Measurements from ENCODE around the gene CACNB3.
"Not testable (repeated sequence)": the region's sequence is repeated elsewhere in the genome, so short reads cannot be mapped to it uniquely, and the experiment has no call there.

CACNB3 gene

DNA sequence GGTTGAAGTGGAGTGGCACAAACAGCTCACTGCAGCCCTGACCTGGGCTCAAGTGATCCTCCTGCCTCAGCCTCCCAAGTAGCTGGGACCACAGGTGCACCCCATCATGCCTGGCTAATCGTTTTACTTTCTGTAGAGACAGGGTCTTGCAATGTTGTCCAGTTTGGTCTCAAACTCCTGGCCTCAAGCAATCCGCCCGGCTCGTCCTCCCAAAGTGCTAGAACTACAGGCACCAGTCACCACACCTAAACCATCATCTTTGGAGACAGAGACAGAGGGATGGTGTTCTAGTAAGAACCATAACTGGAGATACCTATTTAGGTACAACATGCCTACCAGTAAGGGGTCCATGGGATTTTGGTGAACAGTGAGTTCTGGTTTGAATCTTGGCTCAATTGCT lies 36.2 kb downstream of the CACNB3 start:
- no peak overlapping the region for H3K4me3 ChIP-seq (ENCODE audit: low read depth, low read length)
- TF ChIP-seq, protein P1, sequence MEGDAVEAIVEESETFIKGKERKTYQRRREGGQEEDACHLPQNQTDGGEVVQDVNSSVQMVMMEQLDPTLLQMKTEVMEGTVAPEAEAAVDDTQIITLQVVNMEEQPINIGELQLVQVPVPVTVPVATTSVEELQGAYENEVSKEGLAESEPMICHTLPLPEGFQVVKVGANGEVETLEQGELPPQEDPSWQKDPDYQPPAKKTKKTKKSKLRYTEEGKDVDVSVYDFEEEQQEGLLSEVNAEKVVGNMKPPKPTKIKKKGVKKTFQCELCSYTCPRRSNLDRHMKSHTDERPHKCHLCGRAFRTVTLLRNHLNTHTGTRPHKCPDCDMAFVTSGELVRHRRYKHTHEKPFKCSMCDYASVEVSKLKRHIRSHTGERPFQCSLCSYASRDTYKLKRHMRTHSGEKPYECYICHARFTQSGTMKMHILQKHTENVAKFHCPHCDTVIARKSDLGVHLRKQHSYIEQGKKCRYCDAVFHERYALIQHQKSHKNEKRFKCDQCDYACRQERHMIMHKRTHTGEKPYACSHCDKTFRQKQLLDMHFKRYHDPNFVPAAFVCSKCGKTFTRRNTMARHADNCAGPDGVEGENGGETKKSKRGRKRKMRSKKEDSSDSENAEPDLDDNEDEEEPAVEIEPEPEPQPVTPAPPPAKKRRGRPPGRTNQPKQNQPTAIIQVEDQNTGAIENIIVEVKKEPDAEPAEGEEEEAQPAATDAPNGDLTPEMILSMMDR (IDR thresholded peaks at IDR 0.05; ENCODE audit: control insufficient read depth, extremely low read depth, insufficient read depth), result no peak
- no peak for DNase-seq (ENCODE audit: low read depth)

DNA sequence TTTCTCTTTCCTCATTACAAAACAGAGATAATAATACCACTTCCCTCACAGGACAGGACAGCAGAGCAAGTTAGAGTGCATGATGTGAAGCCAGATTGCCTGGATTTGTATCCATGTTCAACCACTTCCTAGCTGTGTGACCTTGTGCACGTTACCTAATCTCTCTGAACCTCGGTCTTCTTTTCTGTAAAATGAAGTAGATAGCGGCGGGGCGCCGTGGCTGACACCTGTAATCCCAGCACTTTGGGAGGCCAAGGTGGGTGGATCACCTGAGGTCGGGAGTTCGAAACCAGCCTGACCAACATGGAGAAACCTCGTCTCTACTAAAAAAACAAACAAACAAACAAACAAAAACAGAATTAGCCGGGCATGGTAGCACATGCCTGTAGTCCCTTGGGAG lies 36.6 kb downstream of the CACNB3 start:
- not testable (repeated sequence) for H3K4me3 ChIP-seq (ENCODE audit: low read depth, low read length); DNase-seq (ENCODE audit: low read depth)

DNA sequence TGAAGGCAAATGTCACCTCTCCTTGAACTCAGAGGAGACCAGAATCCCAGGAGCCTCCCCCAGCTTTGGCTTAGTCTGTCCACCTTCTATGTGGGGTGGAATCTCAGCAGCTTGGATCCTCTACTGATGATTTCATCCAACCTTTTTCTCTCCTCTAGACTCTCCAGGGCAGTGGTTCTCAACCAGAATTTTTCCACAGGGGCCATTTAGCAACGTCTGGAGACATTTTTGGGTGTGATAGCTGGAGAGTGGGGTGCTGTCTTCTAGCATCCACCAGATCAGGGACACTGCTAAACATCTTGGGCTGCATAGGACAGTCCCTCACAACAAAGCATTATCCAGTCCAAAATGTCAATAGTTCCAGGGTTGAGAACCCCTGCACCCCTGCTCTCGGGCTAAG lies 38.1 kb downstream of the CACNB3 start:
- DNase-seq (ENCODE audit: low read depth), result no peak
- no peak overlapping the region for H3K4me3 ChIP-seq (ENCODE audit: low read depth, low read length)
- TF ChIP-seq, protein P1 (IDR thresholded peaks at IDR 0.05; ENCODE audit: control insufficient read depth, extremely low read depth, insufficient read depth), result no peak

DNA sequence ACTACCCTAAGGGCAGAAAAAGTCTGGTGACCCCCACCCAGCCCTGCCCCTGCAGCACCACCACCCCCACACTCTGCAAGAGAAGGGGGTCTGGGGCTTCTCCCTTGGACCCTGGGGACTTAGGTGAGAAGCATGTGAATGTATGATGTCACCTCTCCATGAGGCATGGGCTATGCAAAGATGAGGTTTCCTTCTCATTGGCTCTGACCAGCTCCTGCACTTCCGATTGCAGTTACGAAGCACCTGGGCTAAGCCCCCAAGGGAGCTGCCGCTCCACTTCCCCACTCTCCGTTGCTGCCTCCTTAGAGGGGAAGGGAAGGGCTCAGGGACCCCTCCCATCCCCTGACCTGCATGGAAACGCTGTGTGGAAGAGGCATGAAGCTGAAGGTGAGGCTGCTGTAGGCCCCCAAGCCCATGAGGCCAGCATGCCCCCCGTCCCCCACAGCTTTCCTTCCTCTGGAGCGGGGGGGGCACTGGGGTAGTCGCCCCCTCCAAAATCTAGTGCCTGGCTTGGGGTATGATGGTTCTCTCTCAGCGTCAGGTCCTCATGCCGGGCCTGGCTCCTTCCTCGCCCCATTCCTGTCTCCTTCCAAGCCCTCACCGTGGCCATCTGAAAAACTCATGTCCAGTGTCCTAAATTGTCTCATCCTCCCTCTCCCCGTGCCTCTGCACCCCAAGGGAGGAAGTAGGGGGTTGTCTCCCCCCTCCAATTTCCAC lies 39.1 kb downstream of the CACNB3 start:
- H3K4me3 ChIP-seq (ENCODE audit: low read depth, low read length), result no peak overlapping the region
- no peak for DNase-seq (ENCODE audit: low read depth)
- TF ChIP-seq, protein P1 (IDR thresholded peaks at IDR 0.05; ENCODE audit: control insufficient read depth, extremely low read depth, insufficient read depth), result no peak

DNA sequence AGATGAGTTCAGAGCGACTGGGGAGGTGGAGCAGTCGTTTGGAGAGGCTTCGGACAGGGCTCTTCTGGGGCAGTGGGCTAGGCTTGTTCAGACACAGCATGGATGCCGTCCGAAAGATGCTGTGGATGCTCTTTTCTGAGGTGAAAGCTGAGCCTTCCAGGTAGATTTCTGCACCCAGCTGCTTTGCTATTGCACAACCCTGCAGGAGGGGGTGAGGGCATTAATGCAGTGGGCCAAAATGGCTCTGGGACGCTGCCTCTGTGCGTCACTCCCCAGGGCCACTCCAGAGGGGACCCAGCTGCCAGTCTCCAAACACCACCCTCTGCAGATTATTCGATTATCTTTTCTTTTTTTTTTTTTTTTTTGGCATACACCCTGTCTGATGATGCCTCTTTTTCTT lies 39.7 kb downstream of the CACNB3 start:
- H3K4me3 ChIP-seq (ENCODE audit: low read depth, low read length), result no peak overlapping the region
- DNase-seq (ENCODE audit: low read depth), result no peak

DNA sequence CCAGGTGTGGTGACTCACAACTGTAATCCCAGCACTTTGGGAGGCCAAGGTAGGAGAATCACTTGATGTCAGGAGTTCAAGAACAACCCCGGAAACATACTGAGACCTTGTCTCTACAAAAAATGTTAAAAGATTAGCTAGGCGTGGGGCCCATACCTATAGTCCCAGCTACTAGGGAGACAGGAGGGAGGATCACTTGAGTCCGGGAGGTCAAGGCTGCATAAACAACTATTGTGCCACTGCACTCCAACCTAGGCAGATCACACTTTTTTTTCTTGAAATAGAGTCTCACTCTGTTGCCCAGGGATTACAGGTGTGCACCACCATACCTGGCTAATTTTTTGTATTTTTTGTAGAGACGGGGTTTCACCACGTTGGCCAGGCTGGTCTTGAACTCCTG lies 41.3 kb downstream of the CACNB3 start:
- TF ChIP-seq, protein P1 (IDR thresholded peaks at IDR 0.05; ENCODE audit: control insufficient read depth, extremely low read depth, insufficient read depth), result no peak
- no peak for DNase-seq (ENCODE audit: low read depth)

More for the DNA sequence above, 39.7 kb downstream of the CACNB3 start:
- TF ChIP-seq, protein P1 (IDR thresholded peaks at IDR 0.05; ENCODE audit: control insufficient read depth, extremely low read depth, insufficient read depth), result no peak

DNA sequence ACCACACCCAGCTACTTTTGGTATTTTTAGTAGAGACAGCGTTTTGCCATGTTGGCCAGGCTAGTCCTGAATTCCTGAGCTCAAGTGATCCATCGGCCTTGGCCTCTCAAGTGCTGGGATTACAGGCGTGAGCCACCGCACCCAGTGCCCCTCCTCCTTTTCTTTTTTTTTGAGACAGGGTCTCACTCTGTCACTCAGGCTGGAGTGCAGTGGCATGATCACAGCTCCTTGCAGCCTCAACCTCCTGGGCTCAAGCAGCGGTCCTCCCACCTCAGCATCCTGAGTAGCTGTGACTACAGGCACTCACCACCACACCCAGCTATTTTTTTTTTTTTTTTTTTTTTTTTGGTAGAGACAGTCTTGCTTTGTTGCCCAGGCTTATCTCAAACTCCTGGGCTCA lies 41.9 kb downstream of the CACNB3 start:
- not testable (repeated sequence) for H3K4me3 ChIP-seq (ENCODE audit: low read depth, low read length); DNase-seq (ENCODE audit: low read depth)

More for the DNA sequence above, 41.3 kb downstream of the CACNB3 start:
- no peak overlapping the region for H3K4me3 ChIP-seq (ENCODE audit: low read depth, low read length)

DNA sequence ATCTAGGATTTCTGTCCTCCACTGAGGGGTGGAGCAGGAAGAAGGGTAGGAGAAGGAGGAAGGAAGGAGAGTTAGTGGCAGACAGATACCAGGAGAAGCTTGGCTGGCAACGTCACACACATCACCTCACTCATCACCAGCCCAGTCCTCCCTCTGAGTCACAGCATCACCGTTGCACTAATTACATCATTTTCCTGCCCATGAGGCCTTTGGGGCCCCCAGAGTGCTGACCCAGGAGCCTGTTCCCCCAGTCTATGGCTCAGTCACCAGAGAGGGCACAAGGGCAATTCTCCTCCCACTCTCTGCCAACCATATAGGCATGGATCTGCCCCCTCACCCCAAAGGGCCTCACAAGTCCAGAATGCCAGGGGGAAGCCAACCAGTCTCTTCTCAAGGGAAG lies 42.8 kb downstream of the CACNB3 start:
- TF ChIP-seq, protein P1 (IDR thresholded peaks at IDR 0.05; ENCODE audit: control insufficient read depth, extremely low read depth, insufficient read depth), result no peak
- H3K4me3 ChIP-seq (ENCODE audit: low read depth, low read length), result no peak overlapping the region
- DNase-seq (ENCODE audit: low read depth), result no peak
